K562 (cell line): ENCODE measurements around the gene TRIM69. TPM values are rescaled to one million over a fixed set of nuclear protein-coding genes. Genes with fewer than 3 reads are reported as not detected.
A peak's percentile ranks its signal among the peaks of the same experiment; 100 is the strongest.

Source experiments
- ATF2 ChIP-seq: sonication (generic); formaldehyde crosslinking; IDR thresholded peaks from 2 replicates; pipeline ENCODE4 v1.8.1; 2022; ENCODE audit warnings: missing genetic modification reagents
- ATF3 ChIP-seq, 2 experiments: fragments of 450-650 bp in 1 of 2; sonication (generic) in 1 of 2; formaldehyde crosslinking in 1 of 2; IDR thresholded peaks in 1 of 2; conservative IDR thresholded peaks in 1 of 2; 2 replicates each; pipeline versions ENCODE4 v1.6.1 to v1.8.1; 2016 to 2023; ENCODE audit warnings: mild to moderate bottlenecking in 2 of 2, moderate library complexity in 2 of 2, inconsistent platforms in 1 of 2, missing genetic modification reagents in 1 of 2
- BRCA1 ChIP-seq, 2 experiments: fragments of 450-650 bp in 1 of 2; sonication (generic) in 1 of 2; formaldehyde crosslinking in 1 of 2; IDR thresholded peaks; 2 replicates each; pipeline versions ENCODE4 v1.5.0 to v1.6.1; 2017 to 2020; ENCODE audit warnings: mild to moderate bottlenecking in 1 of 2, missing genetic modification reagents in 1 of 2
- E2F1 ChIP-seq: sonication (generic); formaldehyde crosslinking; IDR thresholded peaks from 2 replicates; pipeline ENCODE4 v1.8.1; 2023; ENCODE audit warnings: mild to moderate bottlenecking, missing genetic modification reagents, moderate library complexity
- ELF2 ChIP-seq: fragments of 250-450 bp; sonication (Bioruptor Pico); IDR thresholded peaks from 2 replicates; pipeline ENCODE4 v1.5.0; 2021; ENCODE audit warnings: mild to moderate bottlenecking
- HDAC1 ChIP-seq, 2 experiments: fragments of 450-650 bp; IDR thresholded peaks; 2 replicates each; pipeline ENCODE4 v1.6.1; 2016 to 2017; ENCODE audit warnings: inconsistent platforms in 1 of 2, mild to moderate bottlenecking in 1 of 2, moderate library complexity in 1 of 2
- HIVEP1 ChIP-seq: fragments of 250-450 bp; sonication (Bioruptor Pico); IDR thresholded peaks from 2 replicates; pipeline ENCODE4 v1.4.0; 2020; ENCODE audit warnings: mild to moderate bottlenecking
- HMG20A ChIP-seq: fragments of 450-650 bp; formaldehyde crosslinking; conservative IDR thresholded peaks from 2 replicates; pipeline ENCODE4 v1.4.0; 2020; ENCODE audit warnings: mild to moderate bottlenecking, mixed read lengths
- MTA3 ChIP-seq: fragments of 450-650 bp; formaldehyde crosslinking; IDR thresholded peaks from 2 replicates; pipeline ENCODE4 v1.6.1; 2017; ENCODE audit warnings: mild to moderate bottlenecking, borderline replicate concordance
- MYC ChIP-seq, 2 experiments: fragments of 250-450 bp in 1 of 2; sonication (Bioruptor Pico) in 1 of 2; IDR thresholded peaks; 2 replicates each; pipeline versions ENCODE4 v1.5.1 to v1.6.1; 2012 to 2021; ENCODE audit warnings: low read depth in 2 of 2, borderline replicate concordance in 1 of 2, improper control_type of control experiment in 1 of 2, low read length in 1 of 2, mild to moderate bottlenecking in 1 of 2, moderate library complexity in 1 of 2
- NONO ChIP-seq, 2 experiments: fragments of 200-400 bp in 1 of 2; fragments of 450-650 bp in 1 of 2; formaldehyde crosslinking in 1 of 2; IDR thresholded peaks; 2 replicates each; pipeline ENCODE4 v1.6.1; 2017; ENCODE audit warnings: low read depth in 2 of 2, mild to moderate bottlenecking in 2 of 2, moderate library complexity in 2 of 2, low read length in 1 of 2
- ZBTB40 ChIP-seq, 2 experiments: fragments of 450-650 bp in 1 of 2; sonication (generic) in 1 of 2; formaldehyde crosslinking in 1 of 2; IDR thresholded peaks; 2 replicates each; pipeline versions ENCODE4 v1.7.1 to v1.9.0; 2016 to 2022; ENCODE audit warnings: inconsistent platforms in 1 of 2, mild to moderate bottlenecking in 1 of 2, missing genetic modification reagents in 1 of 2
- polyA plus RNA-seq, 8 experiments: library from polyadenylated mRNA; depleted of rRNA in 4 of 8; stranded (reverse) in 5 of 8; unstranded in 3 of 8; fragments of >200 nt; fragmentation: Nextera tagmentation in 2 of 8; fragmentation: Illumina TruSeq in 1 of 8; extraction: Ambion mirVana in 2 of 8; extraction: Trizol in 1 of 8; gene quantifications; 2 replicates each; pipeline versions ENCODE4 v1.2.1 to v1.2.3, GENCODE V29; 2011 to 2014; ENCODE audit warnings: inconsistent platforms in 1 of 8, missing spikeins in 1 of 8
- total RNA-seq, 7 experiments: library from RNA; depleted of rRNA in 6 of 7; stranded (reverse); fragments of >200 nt in 6 of 7; fragmentation: Illumina TruSeq in 2 of 7; extraction: Trizol in 2 of 7; gene quantifications; 2 replicates each; pipeline versions ENCODE4 v1.2.1 to v1.2.3, GENCODE V29; 2011 to 2021; ENCODE audit warnings: low replicate concordance in 1 of 7

Gene TRIM69
- total and polyA plus RNA-seq, 9 of the 15 experiments (the other 6 are each of a cell fraction or from before 2014, with no cell fraction given): 1.0 to 4.3 (median 2.3) TPM

GRCh38 chr15:44711096-44711742 is 25.1 kb upstream of the TRIM69 start, which contains the start of the genes B2M and PATL2 (continued):
- peak; percentile 45; the same call in 1 of the 2 replicates for TF ChIP-seq ZBTB40 (IDR thresholded peaks at IDR 0.05)
- TF ChIP-seq ZBTB40 (CRISPR knock-in tag; IDR thresholded peaks at IDR 0.05): no peak
- TF ChIP-seq HDAC1 (IDR thresholded peaks at IDR 0.05): peak in 1 of 2 experiments; percentile 69; a peak in 1 of 4 replicates
- peak; percentile 68; the same call in 1 of the 2 replicates for TF ChIP-seq E2F1 (CRISPR knock-in tag)
- TF ChIP-seq BRCA1 (IDR thresholded peaks at IDR 0.05): no peak
- no peak for TF ChIP-seq BRCA1 (CRISPR knock-in tag; IDR thresholded peaks at IDR 0.05)
- 0 out of 2 replicates have a peak, but pooled peaks have one; percentile 54 for TF ChIP-seq ELF2 (CRISPR knock-in tag)
- no peak for TF ChIP-seq HMG20A
- peak in 1 of 2 experiments; percentile 57; a peak in 2 of 4 replicates for TF ChIP-seq NONO (IDR thresholded peaks at IDR 0.05; ENCODE audit: low read depth in 2 of 2, low read length in 1 of 2)
- TF ChIP-seq MYC (IDR thresholded peaks at IDR 0.05; ENCODE audit: low read depth, low read length): peak; percentile 33
- no peak for TF ChIP-seq MYC (CRISPR knock-in tag; IDR thresholded peaks at IDR 0.05; ENCODE audit: borderline replicate concordance, low read depth)
- 0 out of 2 replicates have a peak, but pooled peaks have one; percentile 10 for TF ChIP-seq ATF3 (IDR thresholded peaks at IDR 0.05)
- no peak for TF ChIP-seq ATF3 (CRISPR knock-in tag; conservative IDR thresholded peaks at IDR 0.05)
- TF ChIP-seq ATF2: no peak
- TF ChIP-seq HIVEP1 (CRISPR knock-in tag): 0 out of 2 replicates have a peak, but pooled peaks have one; percentile 45
- TF ChIP-seq MTA3: peak; percentile 97
